PFSK-1 (cell line): ENCODE data around the gene USP51.

Experiments used
- FOXP2 ChIP-seq: optimal IDR thresholded peaks from 2 replicates; pipeline ENCODE3; 2011; ENCODE audit warnings: borderline replicate concordance, control low read depth, inconsistent platforms; ENCODE audit not compliant: insufficient read depth; ENCODE audit errors: extremely low read length, extremely low read depth
- POLR2AphosphoS5 ChIP-seq: IDR thresholded peaks from 2 replicates; pipeline ENCODE4 v1.6.1; 2012; ENCODE audit warnings: low read depth, mild to moderate bottlenecking, control low read depth, low read length, moderate library complexity
- SIN3A ChIP-seq: IDR thresholded peaks from 2 replicates; pipeline ENCODE4 v1.6.1; 2012; ENCODE audit warnings: mild to moderate bottlenecking, low read length, moderate library complexity, borderline replicate concordance; ENCODE audit not compliant: insufficient read depth
- TAF1 ChIP-seq: IDR thresholded peaks from 2 replicates; pipeline ENCODE4 v1.6.1; 2012; ENCODE audit warnings: low read length, control low read depth, borderline replicate concordance; ENCODE audit not compliant: insufficient read depth
- TF ChIP-seq, protein P1 (sequence below), 2 experiments: IDR thresholded peaks; 2 replicates each; pipeline versions ENCODE4 v1.6.1 to v1.8.0; 2011 to 2012; ENCODE audit warnings: low read depth in 2 of 2, low read length in 2 of 2, control low read depth in 1 of 2, inconsistent platforms in 1 of 2, mild to moderate bottlenecking in 1 of 2, moderate library complexity in 1 of 2; ENCODE audit not compliant: insufficient read depth in 1 of 2

The USP51 gene

DNA sequence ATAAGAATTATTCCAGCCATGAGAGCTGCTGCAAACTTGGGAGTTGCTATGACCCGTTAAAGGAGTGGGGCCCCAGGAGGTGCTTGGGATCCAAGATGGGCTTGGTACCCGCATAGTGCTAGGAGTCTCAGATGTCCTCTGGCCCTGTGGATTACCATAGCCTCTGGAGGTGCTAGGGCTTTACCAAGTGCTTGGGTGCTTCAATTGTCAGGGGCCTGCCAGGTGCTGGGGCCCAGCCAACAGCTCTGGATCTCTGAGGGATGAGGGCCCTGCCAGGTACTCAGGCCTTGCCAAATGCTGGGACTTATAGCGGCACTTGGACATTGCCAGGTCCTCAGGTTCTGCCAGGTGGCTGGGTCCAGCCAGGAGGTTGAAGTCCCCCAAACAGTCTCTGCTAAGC is 32.0 kb upstream of the USP51 start:
- TF ChIP-seq SIN3A (no peak), TAF1 (no peak), POLR2AphosphoS5 (no peak), FOXP2 (no peak)
- TF ChIP-seq, protein P1, sequence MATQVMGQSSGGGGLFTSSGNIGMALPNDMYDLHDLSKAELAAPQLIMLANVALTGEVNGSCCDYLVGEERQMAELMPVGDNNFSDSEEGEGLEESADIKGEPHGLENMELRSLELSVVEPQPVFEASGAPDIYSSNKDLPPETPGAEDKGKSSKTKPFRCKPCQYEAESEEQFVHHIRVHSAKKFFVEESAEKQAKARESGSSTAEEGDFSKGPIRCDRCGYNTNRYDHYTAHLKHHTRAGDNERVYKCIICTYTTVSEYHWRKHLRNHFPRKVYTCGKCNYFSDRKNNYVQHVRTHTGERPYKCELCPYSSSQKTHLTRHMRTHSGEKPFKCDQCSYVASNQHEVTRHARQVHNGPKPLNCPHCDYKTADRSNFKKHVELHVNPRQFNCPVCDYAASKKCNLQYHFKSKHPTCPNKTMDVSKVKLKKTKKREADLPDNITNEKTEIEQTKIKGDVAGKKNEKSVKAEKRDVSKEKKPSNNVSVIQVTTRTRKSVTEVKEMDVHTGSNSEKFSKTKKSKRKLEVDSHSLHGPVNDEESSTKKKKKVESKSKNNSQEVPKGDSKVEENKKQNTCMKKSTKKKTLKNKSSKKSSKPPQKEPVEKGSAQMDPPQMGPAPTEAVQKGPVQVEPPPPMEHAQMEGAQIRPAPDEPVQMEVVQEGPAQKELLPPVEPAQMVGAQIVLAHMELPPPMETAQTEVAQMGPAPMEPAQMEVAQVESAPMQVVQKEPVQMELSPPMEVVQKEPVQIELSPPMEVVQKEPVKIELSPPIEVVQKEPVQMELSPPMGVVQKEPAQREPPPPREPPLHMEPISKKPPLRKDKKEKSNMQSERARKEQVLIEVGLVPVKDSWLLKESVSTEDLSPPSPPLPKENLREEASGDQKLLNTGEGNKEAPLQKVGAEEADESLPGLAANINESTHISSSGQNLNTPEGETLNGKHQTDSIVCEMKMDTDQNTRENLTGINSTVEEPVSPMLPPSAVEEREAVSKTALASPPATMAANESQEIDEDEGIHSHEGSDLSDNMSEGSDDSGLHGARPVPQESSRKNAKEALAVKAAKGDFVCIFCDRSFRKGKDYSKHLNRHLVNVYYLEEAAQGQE (IDR thresholded peaks at IDR 0.05; ENCODE audit: insufficient read depth in 1 of 2, low read depth in 2 of 2, low read length in 2 of 2) = no peak

DNA sequence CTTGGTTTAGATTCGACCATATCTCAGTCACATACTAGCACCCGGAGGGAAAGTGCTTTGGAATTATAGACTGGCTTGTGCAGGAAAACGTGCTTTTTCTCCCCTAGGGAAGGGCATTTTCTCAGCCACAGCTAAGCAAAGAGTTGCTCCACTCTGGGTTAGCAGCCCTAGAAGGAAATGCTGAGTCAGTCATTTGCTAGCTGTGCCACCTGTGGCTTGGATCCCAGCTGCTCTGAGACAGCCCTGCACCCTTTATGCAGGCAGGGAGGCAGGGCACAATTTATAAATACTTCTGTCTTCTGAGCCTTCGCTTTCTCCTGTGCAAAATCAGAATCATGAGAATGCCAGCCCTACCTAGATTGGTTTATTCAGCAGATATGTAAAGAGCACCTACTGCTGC is 1.3 kb upstream of the USP51 start:
- TF ChIP-seq TAF1 (no peak), POLR2AphosphoS5 (no peak), SIN3A (no peak), FOXP2 (no peak)
- TF ChIP-seq, protein P1 (IDR thresholded peaks at IDR 0.05; ENCODE audit: insufficient read depth in 1 of 2, low read depth in 2 of 2, low read length in 2 of 2) = no peak

DNA sequence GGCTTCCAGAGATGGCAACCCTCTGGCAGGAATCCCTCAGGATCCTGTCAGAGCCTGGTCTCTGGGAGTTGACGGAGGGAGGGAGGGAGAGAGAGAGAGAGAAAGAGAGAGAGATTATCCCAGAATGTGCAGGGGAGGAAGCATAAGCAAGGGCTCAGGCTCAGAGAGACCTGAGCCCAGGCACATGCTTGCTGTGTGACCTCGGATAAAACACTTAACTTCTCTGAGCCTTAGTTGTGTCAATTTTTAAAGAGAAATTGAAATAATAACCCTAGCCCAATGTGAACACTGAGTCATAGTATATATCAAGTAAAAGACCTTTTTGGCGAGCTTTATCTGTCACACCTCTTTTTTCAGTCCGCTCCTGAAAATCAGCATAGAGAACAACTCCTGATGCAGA is 473 bp upstream of the USP51 start:
- TF ChIP-seq, protein P1 (IDR thresholded peaks at IDR 0.05; ENCODE audit: insufficient read depth in 1 of 2, low read depth in 2 of 2, low read length in 2 of 2) = no peak
- TF ChIP-seq SIN3A (no peak), FOXP2 (no peak), POLR2AphosphoS5 (no peak), TAF1 (no peak)

DNA sequence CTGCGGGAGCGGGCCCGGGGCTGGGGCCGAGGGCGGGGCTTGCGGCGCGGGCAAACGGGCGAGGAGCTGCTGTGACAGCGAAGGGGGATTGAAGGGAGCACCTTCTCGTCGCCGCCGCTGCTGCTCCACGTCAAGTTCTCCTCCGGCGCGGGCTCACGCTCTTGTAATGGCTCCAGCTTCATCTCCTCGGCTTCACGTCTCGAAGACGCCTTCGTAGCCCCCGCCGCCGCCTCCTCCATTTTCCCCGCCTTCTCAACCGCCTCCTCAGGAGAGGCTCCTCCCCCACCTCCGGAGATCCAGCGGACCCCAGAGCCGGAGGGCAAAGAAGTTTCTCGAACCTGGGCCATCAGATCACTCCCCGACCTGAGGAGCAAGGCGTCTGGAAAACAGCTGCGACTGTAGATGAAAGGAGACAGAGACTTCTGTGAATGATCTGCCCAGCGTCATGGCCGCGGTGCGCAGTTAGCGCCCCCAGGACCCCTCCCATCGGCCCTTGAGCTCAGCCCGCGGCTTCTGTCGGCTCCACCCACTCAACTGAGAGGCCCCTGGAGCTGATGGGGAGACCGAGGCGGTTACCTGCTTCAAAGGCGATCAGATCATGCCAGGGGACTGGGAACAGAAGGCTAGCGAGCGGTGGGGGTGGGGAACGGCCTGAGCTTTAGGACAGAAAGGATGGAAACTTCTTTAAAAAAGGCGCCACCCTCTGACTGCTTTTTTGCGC is 895 bp downstream of the USP51 start:
- TF ChIP-seq, protein P1 (IDR thresholded peaks at IDR 0.05; ENCODE audit: insufficient read depth in 1 of 2, low read depth in 2 of 2, low read length in 2 of 2) = no peak
- TF ChIP-seq TAF1 (no peak), SIN3A (no peak), POLR2AphosphoS5 (no peak), FOXP2 (no peak)
